Measurements from ENCODE around the gene CTTNBP2. TPM values are rescaled to one million over a fixed set of nuclear protein-coding genes. Genes with fewer than 3 reads are reported as not detected.

CTTNBP2 gene
- total and polyA plus RNA-seq, 2 of the 4 experiments (the other 2 are of a cell fraction): 6.6 to 11.3 TPM

GRCh38 chr7:117862378-117862777, 10.9 kb downstream of the CTTNBP2 start:
- no peak overlapping the region for H4K91ac ChIP-seq (ENCODE audit: insufficient read depth, low read depth, low read length)
- no peak overlapping the region for H3K4ac ChIP-seq (ENCODE audit: low read depth, low read length)
- no peak overlapping the region for H3K27ac ChIP-seq (ENCODE audit: insufficient read depth, low read length)
- no peaks in the 10 kb centered on the region for H3K9me3 ChIP-seq (ENCODE audit: control insufficient read depth, insufficient read depth, low read length)
- no peak overlapping the region for H2BK20ac ChIP-seq (ENCODE audit: low read depth, low read length)
- no CpG with 5 or more reads among the region's 3 CpGs for WGBS, 2 experiments (ENCODE audit: extremely low coverage in 2 of 2, insufficient read length in 1 of 2)
- no peak overlapping the region for H2AK9ac ChIP-seq (replicated peaks; ENCODE audit: low read depth, low read length, poor library complexity)
- dilution Hi-C loops (cut with HindIII; ENCODE audit: low sequenced_read_pairs, unreplicated experiment) (no loop called here), in situ Hi-C loops (cut with MboI; ENCODE audit: low sequenced_read_pairs) (no loop called here), intact Hi-C loops (cut with micrococcal nuclease) (no loop called here)
- no peak overlapping the region for H3K4me3 ChIP-seq (ENCODE audit: insufficient read depth, low read depth, low read length)
- H3K14ac ChIP-seq (replicated peaks; ENCODE audit: low read depth, low read length): no peak overlapping the region
- no peak overlapping the region for H3K18ac ChIP-seq (ENCODE audit: low read depth, low read length)
- H3K4me2 ChIP-seq (ENCODE audit: low read depth, low read length): no peak overlapping the region
- no peaks in the 10 kb centered on the region for H3K27me3 ChIP-seq (ENCODE audit: control insufficient read depth, insufficient read depth, low read length)
- ATAC-seq (ENCODE audit: low read depth): no peak
- no peaks in the 10 kb centered on the region; the same call in 1 of the 2 replicates for H3K4me1 ChIP-seq (ENCODE audit: control insufficient read depth, insufficient read depth, low read length)
- no peak overlapping the region for H3K9ac ChIP-seq (ENCODE audit: low read depth, low read length)
- H4K5ac ChIP-seq (ENCODE audit: low read depth, low read length): no peak overlapping the region
- H4K8ac ChIP-seq (ENCODE audit: low read depth in 2 of 2, low read length in 2 of 2): no peak overlapping the region
- H2BK5ac ChIP-seq (ENCODE audit: low read depth, low read length, poor library complexity, severe bottlenecking): no peak overlapping the region
- ChIA-PET CTCF (no interaction called here), POLR2A (ENCODE audit: unreplicated experiment) (interaction anchor here (0.6 kb wide), 1 partner anchor 694 kb away, joined by 8 read pairs; no protein-coding TSS in a partner anchor)
- no peak overlapping the region for H2BK120ac ChIP-seq (ENCODE audit: low read depth, low read length)
- no peak overlapping the region for H2BK15ac ChIP-seq (ENCODE audit: low read depth, low read length)
- H3K9me1 ChIP-seq (ENCODE audit: insufficient read depth, low read length): no peaks in the 10 kb centered on the region
- H3K79me1 ChIP-seq (ENCODE audit: low read depth in 1 of 2, low read length in 2 of 2): peaks cover 4 to 10% of the 10 kb centered on the region in 2 experiments; a peak in 1 of 4 replicates
- H2AFZ ChIP-seq (replicated peaks; ENCODE audit: low read length, poor library complexity): no peak overlapping the region
- no peak overlapping the region for H3K23ac ChIP-seq (ENCODE audit: low read depth, low read length)
- no peaks in the 10 kb centered on the region; the same call in 1 of the 2 replicates for H4K20me1 ChIP-seq (ENCODE audit: insufficient read depth, low read length)
- no peak overlapping the region for H2AK5ac ChIP-seq (ENCODE audit: low read depth, low read length)
- DNase-seq: no peak
- BruUV-seq (replicated peaks): no TSS peak
- TF ChIP-seq BHLHE40 (IDR thresholded peaks at IDR 0.05; ENCODE audit: low read depth, low read length) (no peak), RAD21 (IDR thresholded peaks at IDR 0.05; ENCODE audit: low read length) (no peak), RCOR1 (IDR thresholded peaks at IDR 0.05; ENCODE audit: insufficient replicate concordance, low read length) (no peak)
- no peak overlapping the region for H3K56ac ChIP-seq (ENCODE audit: extremely low read depth, insufficient read depth, low read length)
- H3K36me3 ChIP-seq (ENCODE audit: control insufficient read depth, insufficient read depth, low read length): 0 out of 2 replicates have a peak, but pooled peaks cover 1% of the 10 kb centered on the region
